GM23338 (cell line): ENCODE measurements around the gene MTRF1. TPM values are rescaled to one million over a fixed set of nuclear protein-coding genes. Genes with fewer than 3 reads are reported as not detected.

Experiments
- ATAC-seq: fragments of 200-7000 bp; cut with Tn5 transposase; 3 replicates; pipeline ENCODE4 v1.9.1; 2020
- DNase-seq: peaks from one replicate; pipeline ENCODE4 v3.0.0-alpha.2; 2015; ENCODE audit warnings: low spot score
- H2AFZ ChIP-seq: fragments of 200-600 bp; sonication (generic); 2 replicates; pipeline ENCODE4 v1.8.0; 2016; ENCODE audit warnings: antibody characterized with exemption, mild to moderate bottlenecking, moderate library complexity
- H3F3A ChIP-seq: fragments of 200-600 bp; sonication (generic); replicated peaks from 2 replicates; pipeline ENCODE4 v1.8.0; 2017; ENCODE audit warnings: antibody characterized with exemption, mixed run types, low read depth
- H3K27ac ChIP-seq: fragments of 200-600 bp; sonication (generic); 2 replicates; pipeline ENCODE4 v1.6.1; 2016; ENCODE audit warnings: low read depth
- H3K27me3 ChIP-seq: fragments of 200-600 bp; sonication (generic); 2 replicates; pipeline ENCODE4 v1.8.0; 2016; ENCODE audit warnings: mild to moderate bottlenecking, mixed run types, moderate library complexity; ENCODE audit not compliant: insufficient read depth
- H3K36me3 ChIP-seq: fragments of 200-600 bp; sonication (generic); 2 replicates; pipeline ENCODE4 v1.8.0; 2016; ENCODE audit warnings: mild to moderate bottlenecking; ENCODE audit not compliant: insufficient read depth
- H3K4me1 ChIP-seq: fragments of 200-600 bp; sonication (generic); 2 replicates; pipeline ENCODE4 v1.8.0; 2016; ENCODE audit warnings: mild to moderate bottlenecking, moderate library complexity; ENCODE audit not compliant: insufficient read depth
- H3K4me2 ChIP-seq: fragments of 200-600 bp; sonication (generic); 2 replicates; pipeline ENCODE4 v1.7.1; 2017; ENCODE audit warnings: mixed run types
- H3K4me3 ChIP-seq: fragments of 200-600 bp; sonication (generic); 2 replicates; pipeline ENCODE4 v1.6.1; 2016; ENCODE audit warnings: mixed run types
- H3K79me2 ChIP-seq: fragments of 200-600 bp; sonication (generic); replicated peaks from 2 replicates; pipeline ENCODE4 v1.8.0; 2017; ENCODE audit warnings: mild to moderate bottlenecking; ENCODE audit not compliant: insufficient read depth
- H3K9me2 ChIP-seq: fragments of 200-600 bp; sonication (generic); 2 replicates; pipeline ENCODE4 v1.8.0; 2017; ENCODE audit not compliant: insufficient read depth
- H4K20me1 ChIP-seq: fragments of 200-600 bp; sonication (generic); replicated peaks from 2 replicates; pipeline ENCODE4 v1.8.0; 2017; ENCODE audit warnings: mild to moderate bottlenecking; ENCODE audit not compliant: insufficient read depth
- H3K27ac Mint-ChIP-seq: 2 replicates; pipeline ENCODE4 v1.8.0; 2020; ENCODE audit warnings: inconsistent platforms, mild to moderate bottlenecking, moderate library complexity, mixed read lengths
- H3K27me3 Mint-ChIP-seq: 3 replicates; pipeline ENCODE4 v1.8.0; 2022; ENCODE audit warnings: low read depth, mild to moderate bottlenecking, moderate library complexity, mixed read lengths, inconsistent platforms; ENCODE audit not compliant: insufficient read depth, poor library complexity
- H3K36me3 Mint-ChIP-seq: 3 replicates; pipeline ENCODE4 v1.8.0; 2021; ENCODE audit warnings: low read depth, mild to moderate bottlenecking, inconsistent platforms, moderate library complexity, mixed read lengths
- H3K4me1 Mint-ChIP-seq: 3 replicates; pipeline ENCODE4 v1.8.0; 2020; ENCODE audit warnings: mild to moderate bottlenecking, inconsistent platforms, mixed read lengths
- H3K4me3 Mint-ChIP-seq: 3 replicates; pipeline ENCODE4 v1.8.0; 2021; ENCODE audit warnings: moderate library complexity, mild to moderate bottlenecking, inconsistent platforms, mixed read lengths
- H3K9me3 Mint-ChIP-seq: 3 replicates; pipeline ENCODE4 v1.8.0; 2020; ENCODE audit warnings: moderate library complexity, mild to moderate bottlenecking, inconsistent platforms, mixed read lengths
- CREB1 ChIP-seq: fragments of 250-450 bp; sonication (Bioruptor Pico); IDR thresholded peaks from 2 replicates; pipeline ENCODE4 v1.5.0; 2020; ENCODE audit warnings: low read depth, mild to moderate bottlenecking, moderate library complexity
- CTCF ChIP-seq, 2 experiments: fragments of 200-600 bp in 1 of 2; sonication (generic) in 1 of 2; conservative IDR thresholded peaks; 2 replicates each; pipeline versions ENCODE4 v1.5.1 to v1.6.1; 2016 to 2017; ENCODE audit warnings: antibody characterized with exemption in 2 of 2, low read depth in 2 of 2, mild to moderate bottlenecking in 2 of 2, moderate library complexity in 1 of 2
- ETS1 ChIP-seq: IDR thresholded peaks from 2 replicates; pipeline ENCODE4 v1.6.1; 2016; ENCODE audit warnings: antibody characterized with exemption
- EZH2 ChIP-seq: fragments of 200-600 bp; sonication (generic); IDR thresholded peaks from one replicate; pipeline ENCODE4 v1.8.0; 2017; ENCODE audit warnings: antibody characterized with exemption, mild to moderate bottlenecking, low read depth; ENCODE audit not compliant: unreplicated experiment
- JUNB ChIP-seq: IDR thresholded peaks from one replicate; pipeline ENCODE4 v1.6.1; 2016; ENCODE audit warnings: antibody characterized with exemption; ENCODE audit not compliant: unreplicated experiment
- NANOG ChIP-seq: IDR thresholded peaks from 2 replicates; pipeline ENCODE4 v1.6.1; 2016; ENCODE audit warnings: antibody characterized with exemption, borderline replicate concordance
- REST ChIP-seq: IDR thresholded peaks from one replicate; pipeline ENCODE4 v1.6.1; 2018; ENCODE audit warnings: antibody characterized with exemption; ENCODE audit not compliant: unreplicated experiment
- ZNF114 ChIP-seq: fragments of 250-450 bp; sonication (Bioruptor Pico); IDR thresholded peaks from 2 replicates; pipeline ENCODE4 v1.5.0; 2020; ENCODE audit warnings: mild to moderate bottlenecking, moderate library complexity
- ZNF462 ChIP-seq: fragments of 250-450 bp; sonication (Bioruptor Pico); IDR thresholded peaks from 2 replicates; pipeline ENCODE4 v1.5.0; 2020; ENCODE audit warnings: mild to moderate bottlenecking, moderate library complexity
- polyA plus RNA-seq: library from polyadenylated mRNA; unstranded; fragments of >200 nt; fragmentation: Nextera tagmentation; extraction: Ambion mirVana; gene quantifications from 2 replicates; pipeline ENCODE4 v1.2.1, GENCODE V29; 2016
- total RNA-seq: library from RNA; depleted of rRNA; stranded (reverse); fragments of >200 nt; shearing (Covaris generic); gene quantifications from 2 replicates; pipeline ENCODE4 v1.2.3, GENCODE V29; 2014

Gene MTRF1
- total and polyA plus RNA-seq, 2 experiments from 2014 or later: 18.4 to 22.6 TPM

- Mint-ChIP-seq H3K27ac (no peak overlapping the region), H3K27me3 (no peaks in the 10 kb centered on the region), H3K4me3 (no peak overlapping the region), H3K4me1 (no peaks in the 10 kb centered on the region), H3K9me3 (peaks cover 15% of the 10 kb centered on the region), H3K36me3 (no peaks in the 10 kb centered on the region)
- no peaks in the 10 kb centered on the region for H3K4me1 ChIP-seq
- no peak overlapping the region for H3K27ac ChIP-seq
- DNase-seq (no peak), ATAC-seq (no peak)
- no peaks in the 10 kb centered on the region for H3K36me3 ChIP-seq
- H3K79me2 ChIP-seq: no peaks in the 10 kb centered on the region
- H3K9me2 ChIP-seq: 0 out of 2 replicates have a peak, but pooled peaks cover 3% of the 10 kb centered on the region
- H3K4me3 ChIP-seq: no peak overlapping the region
- H2AFZ ChIP-seq: no peak overlapping the region
- no peaks in the 10 kb centered on the region for H3K27me3 ChIP-seq
- no peaks in the 10 kb centered on the region for H3F3A ChIP-seq
- no peaks in the 10 kb centered on the region for H4K20me1 ChIP-seq
- TF ChIP-seq ZNF114 (CRISPR knock-in tag) (no peak), NANOG (no peak), CREB1 (CRISPR knock-in tag) (no peak), ETS1 (no peak), EZH2 (no peak), CTCF (conservative IDR thresholded peaks at IDR 0.05; ENCODE audit: low read depth in 2 of 2) (no peak), ZNF462 (CRISPR knock-in tag) (no peak), JUNB (no peak), REST (no peak)
- no peak overlapping the region for H3K4me2 ChIP-seq
These were observed 31.5 kb upstream of the MTRF1 start for GRCh38 chr13:41294914-41295313.
